HG03159 (cell line): ENCODE data around the gene CHD3.

Experiments used
- ATAC-seq: cut with Tn5 transposase; IDR thresholded peaks from one replicate; pipeline ENCODE4 v1.9.1; 2021; ENCODE audit warnings: mild to moderate bottlenecking, moderate library complexity; ENCODE audit not compliant: unreplicated experiment

Gene CHD3

GRCh38 chr17:7893187-7893880 is 4.7 kb downstream of the CHD3 start:
- ATAC-seq = no peak

GRCh38 chr17:7894226-7894625 is 5.6 kb downstream of the CHD3 start:
- ATAC-seq = no peak

- ATAC-seq = no peak
Observed at GRCh38 chr17:7894866-7895265, 6.3 kb downstream of the CHD3 start.

- no peak for ATAC-seq
Observed at GRCh38 chr17:7897090-7897489, 8.5 kb downstream of the CHD3 start.

- no peak for ATAC-seq
Observed at GRCh38 chr17:7897773-7898172, 9.2 kb downstream of the CHD3 start.

GRCh38 chr17:7903154-7904103 is 14.8 kb downstream of the CHD3 start:
- ATAC-seq = no peak

- ATAC-seq = no peak
Observed at GRCh38 chr17:7909089-7909488, 20.5 kb downstream of the CHD3 start.

GRCh38 chr17:7910281-7910680 is 21.7 kb downstream of the CHD3 start:
- ATAC-seq = no peak

GRCh38 chr17:7910711-7911110 is 22.1 kb downstream of the CHD3 start:
- no peak for ATAC-seq

- ATAC-seq = no peak
Observed at GRCh38 chr17:7911116-7911515, 22.5 kb downstream of the CHD3 start.

GRCh38 chr17:7912927-7913524 is 24.4 kb downstream of the CHD3 start:
- ATAC-seq = no peak

- no peak for ATAC-seq
Observed at GRCh38 chr17:7915179-7915610, 26.6 kb downstream of the CHD3 start.

- ATAC-seq = peak; percentile 66
Observed at GRCh38 chr17:7915611-7916384, 27.2 kb downstream of the CHD3 start, which contains the start of gene RNF227. TSS of gene RNF227 (minus strand) at chr17:7916289. CDS start at chr17:7916195, 94 bp downstream.

GRCh38 chr17:7916385-7916682 is 27.7 kb downstream of the CHD3 start:
- no peak for ATAC-seq

GRCh38 chr17:7916808-7917207 is 28.2 kb downstream of the CHD3 start:
- no peak for ATAC-seq

GRCh38 chr17:7922269-7922844 is 33.8 kb downstream of the CHD3 start:
- ATAC-seq = no peak

GRCh38 chr17:7922845-7923628 is 34.4 kb downstream of the CHD3 start:
- no peak for ATAC-seq

GRCh38 chr17:7927596-7927995 is 39.0 kb downstream of the CHD3 start:
- ATAC-seq = no peak

GRCh38 chr17:7929158-7930023 is 40.8 kb downstream of the CHD3 start, which contains the start of gene KCNAB3:
TSS of gene KCNAB3 (minus strand) at chr17:7929856. CDS start at chr17:7929435, 421 bp downstream.
- ATAC-seq = no peak
